HG02970 (cell line): ENCODE measurements around the gene NOTCH4.
A peak's percentile ranks its signal among the peaks of the same experiment; 100 is the strongest.

ENCODE experiments used
- ATAC-seq: cut with Tn5 transposase; IDR thresholded peaks from one replicate; pipeline ENCODE4 v1.9.1; 2021; ENCODE audit warnings: mild to moderate bottlenecking, moderate library complexity, moderate number of reproducible peaks; ENCODE audit not compliant: unreplicated experiment, low FRiP score

The NOTCH4 gene

DNA sequence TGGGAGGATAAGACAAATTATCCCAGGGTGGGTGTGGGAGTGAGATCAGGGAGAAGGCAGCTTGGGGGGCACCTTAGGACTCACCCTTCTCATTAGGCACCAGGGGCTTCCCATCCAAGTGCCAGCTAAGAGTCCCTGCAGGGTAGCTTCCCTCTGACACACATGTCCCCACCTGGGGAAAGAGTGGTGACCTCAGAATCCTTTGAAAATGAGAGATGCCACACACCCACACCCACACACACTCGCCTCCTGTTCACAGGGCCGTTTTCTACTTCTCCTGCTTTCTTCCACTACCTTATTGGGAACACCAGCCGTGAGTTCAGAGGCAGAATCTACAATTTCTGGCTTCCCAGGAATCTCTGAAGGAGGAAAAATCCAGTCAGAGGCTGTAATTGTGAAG is 40.8 kb downstream of the NOTCH4 start:
- ATAC-seq: no peak

GRCh38 chr6:32182555-32182981 is 41.3 kb downstream of the NOTCH4 start:
- no peak for ATAC-seq

GRCh38 chr6:32181915-32182529 is 41.8 kb downstream of the NOTCH4 start:
- ATAC-seq: no peak

- ATAC-seq: no peak
Measured at GRCh38 chr6:32181148-32181702, 42.6 kb downstream of the NOTCH4 start.

- ATAC-seq: no peak
Measured at GRCh38 chr6:32179766-32180405, 44.0 kb downstream of the NOTCH4 start.

GRCh38 chr6:32178547-32179440 is 45.1 kb downstream of the NOTCH4 start:
- ATAC-seq: no peak

DNA sequence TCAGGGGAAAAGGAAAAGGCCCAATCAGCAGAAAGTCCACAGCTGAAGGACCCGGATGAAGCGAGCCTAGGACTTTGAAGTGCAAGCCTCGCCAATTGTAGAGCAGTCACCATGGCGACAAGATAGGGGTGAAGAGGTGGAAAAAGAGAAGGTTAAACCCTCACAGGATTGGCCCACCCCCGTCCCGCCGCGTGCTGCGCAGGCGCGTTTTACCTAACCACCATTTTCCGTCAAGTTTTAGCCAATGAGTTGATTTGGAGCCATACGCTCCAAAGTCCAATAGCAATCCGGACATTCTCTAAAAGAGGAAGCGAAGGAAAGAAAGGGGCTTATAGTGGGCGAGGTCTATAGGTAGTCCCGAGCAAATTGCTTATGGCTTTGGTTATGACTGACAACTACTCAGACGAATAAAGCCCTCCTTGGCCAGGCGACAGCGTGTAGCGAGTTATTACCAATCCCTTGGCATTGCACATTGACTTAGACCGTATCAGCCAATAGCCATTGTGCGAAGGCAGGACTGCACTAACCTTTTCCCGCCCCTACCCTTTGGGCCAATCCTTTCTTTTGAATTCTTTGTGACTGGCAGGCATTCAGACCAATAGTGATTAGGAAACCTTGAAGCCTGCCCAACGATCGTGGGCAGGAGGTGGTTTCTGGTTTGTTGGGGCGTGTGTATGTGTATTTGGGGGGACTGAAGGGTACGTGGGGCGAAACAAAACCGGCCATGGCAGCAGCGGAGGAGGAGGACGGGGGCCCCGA is 45.9 kb downstream of the NOTCH4 start, which contains the start of gene RNF5:
Gene RNF5, plus strand, starts transcription at position 618 of the 759 bp plus-strand sequence. Its CDS starts 107 bp downstream, at position 725.
- ATAC-seq: peak; percentile 85

- ATAC-seq: no peak
Measured at GRCh38 chr6:32177183-32177787, 46.6 kb downstream of the NOTCH4 start.

- ATAC-seq: no peak
Measured at GRCh38 chr6:32176476-32177182, 47.2 kb downstream of the NOTCH4 start.

- no peak for ATAC-seq
Measured at GRCh38 chr6:32175711-32176475, 48.0 kb downstream of the NOTCH4 start, which contains the start of gene AGPAT1. Gene AGPAT1 (minus strand): TSS chr6:32176084. CDS start chr6:32171496, 4,588 bp downstream.

GRCh38 chr6:32175322-32175710 is 48.6 kb downstream of the NOTCH4 start:
- ATAC-seq: no peak

GRCh38 chr6:32174416-32174815 is 49.5 kb downstream of the NOTCH4 start:
- no peak for ATAC-seq

DNA sequence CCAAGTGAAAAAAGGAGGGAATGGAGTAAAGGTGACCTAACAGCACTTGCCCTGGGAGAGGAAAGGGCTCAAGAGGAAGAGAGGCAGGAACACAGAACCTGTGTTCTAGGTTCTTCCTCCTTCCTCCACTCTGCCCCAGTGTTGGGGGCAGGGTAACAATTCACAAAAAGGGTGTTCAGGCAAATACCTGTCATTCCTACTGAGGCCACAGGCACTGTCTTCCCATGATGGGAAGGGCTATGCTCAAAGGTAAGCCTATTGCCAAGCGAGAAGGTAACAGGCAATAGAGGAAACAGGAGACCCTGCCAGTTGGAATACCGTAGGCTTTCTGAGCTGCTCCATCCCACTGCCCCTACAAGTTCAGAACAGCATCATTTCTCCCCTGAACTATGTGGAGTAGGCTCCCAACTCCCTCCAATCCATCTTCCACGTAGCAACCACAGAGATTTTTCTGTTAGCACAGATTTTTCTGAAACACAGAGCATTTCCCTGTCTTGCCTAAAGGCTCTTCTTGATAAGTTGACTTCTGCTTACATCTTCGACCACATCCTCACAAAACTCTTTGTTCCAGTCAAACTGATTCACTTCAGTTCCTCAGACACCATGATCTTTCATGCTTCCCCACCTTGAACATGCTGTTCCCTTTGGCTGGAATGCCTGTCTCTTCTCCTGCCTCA is 50.7 kb downstream of the NOTCH4 start:
- ATAC-seq: no peak

DNA sequence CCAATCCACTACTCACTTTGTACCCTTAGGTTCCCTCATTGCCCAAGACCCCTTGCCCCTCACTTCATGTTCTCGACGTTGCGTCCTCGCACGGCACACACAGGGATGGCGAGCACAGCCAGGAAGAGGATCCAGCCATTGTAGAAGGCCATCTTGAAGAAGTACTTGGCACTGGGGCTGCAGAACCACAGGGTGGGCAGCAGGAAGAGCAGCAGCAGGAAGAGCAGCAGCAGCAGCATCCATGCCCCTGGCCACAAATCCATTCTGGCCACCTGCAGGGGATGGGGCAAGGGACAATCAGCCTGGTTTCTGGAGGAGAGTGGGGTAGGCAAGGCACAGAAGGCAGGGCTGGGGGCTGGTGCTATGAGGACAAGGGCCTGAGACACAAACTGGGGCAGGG is 52.6 kb downstream of the NOTCH4 start:
- ATAC-seq: no peak

GRCh38 chr6:32170294-32170693 is 53.6 kb downstream of the NOTCH4 start:
- no peak for ATAC-seq

- ATAC-seq: no peak
Measured at GRCh38 chr6:32168807-32169591, 54.9 kb downstream of the NOTCH4 start.

DNA sequence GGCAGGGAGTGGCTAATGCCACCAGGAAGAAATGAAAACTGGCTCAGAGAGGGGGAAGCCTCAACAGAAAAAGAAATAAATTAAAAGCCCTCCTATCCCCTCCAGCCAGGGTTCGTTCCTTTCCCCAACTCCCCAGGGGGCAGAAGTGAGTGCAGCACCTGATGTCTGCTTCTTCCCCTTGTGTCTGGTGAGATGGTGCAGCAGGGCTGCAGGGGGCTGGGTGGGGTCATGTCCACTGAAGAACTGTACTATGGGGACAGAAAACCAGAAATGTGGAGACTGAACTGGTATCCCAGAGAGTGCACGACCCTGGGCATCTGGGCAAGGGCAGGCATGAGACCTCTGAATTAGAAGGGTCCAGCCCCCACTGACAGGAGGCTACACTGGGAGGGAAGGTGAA is 55.5 kb downstream of the NOTCH4 start:
- no peak for ATAC-seq
